Neural cell (in vitro differentiated cells): ENCODE data around the gene MYL6B. TPM values are rescaled to one million over a fixed set of nuclear protein-coding genes. Genes with fewer than 3 reads are reported as not detected.
A peak's percentile ranks its signal among the peaks of the same experiment; 100 is the strongest.
"Not testable (repeated sequence)": the region's sequence is repeated elsewhere in the genome, so short reads cannot be mapped to it uniquely, and the experiment has no call there.

Experiments used
- H2AFZ ChIP-seq: fragments of 200-600, 300-800 bp; sonication (generic), shearing (Covaris generic); 2 replicates; pipeline ENCODE4 v1.6.0; 2014; ENCODE audit warnings: low read depth, mild to moderate bottlenecking, antibody characterized with exemption, low read length, moderate library complexity
- H3F3A ChIP-seq: fragments of 200-600 bp; shearing (Covaris generic); 2 replicates; pipeline ENCODE4 v1.6.1; 2016; ENCODE audit warnings: mild to moderate bottlenecking, moderate library complexity, mixed read lengths, antibody characterized with exemption, low read length; ENCODE audit not compliant: insufficient read depth, poor library complexity, severe bottlenecking
- H3K27ac ChIP-seq: fragments of 200-600, 300-800 bp; sonication (generic), shearing (Covaris generic); 2 replicates; pipeline ENCODE4 v1.5.1; 2014; ENCODE audit warnings: mild to moderate bottlenecking, low read length, moderate library complexity
- H3K27me3 ChIP-seq: fragments of 300-800, 200-600 bp; sonication (generic), shearing (Covaris generic); 2 replicates; pipeline ENCODE4 v1.6.0; 2014; ENCODE audit warnings: mild to moderate bottlenecking, low read depth, low read length, moderate library complexity; ENCODE audit not compliant: insufficient read depth
- H3K36me3 ChIP-seq: fragments of 300-800, 200-600 bp; sonication (generic), shearing (Covaris generic); 2 replicates; pipeline ENCODE4 v1.5.1; 2014; ENCODE audit warnings: mild to moderate bottlenecking, antibody characterized with exemption, low read length, moderate library complexity; ENCODE audit not compliant: insufficient read depth
- H3K4me2 ChIP-seq: fragments of 300-800, 200-600 bp; sonication (generic), shearing (Covaris generic); 2 replicates; pipeline ENCODE4 v1.6.0; 2014; ENCODE audit warnings: mild to moderate bottlenecking, low read length
- H3K4me3 ChIP-seq: fragments of 300-800, 200-600 bp; sonication (generic), shearing (Covaris generic); 2 replicates; pipeline ENCODE4 v1.5.1; 2014; ENCODE audit warnings: mild to moderate bottlenecking, low read length, moderate library complexity
- H3K79me2 ChIP-seq: fragments of 200-600 bp; shearing (Covaris generic); replicated peaks from 2 replicates; pipeline ENCODE4 v1.6.0; 2014; ENCODE audit warnings: mild to moderate bottlenecking, low read length, moderate library complexity; ENCODE audit not compliant: insufficient read depth
- H3K9ac ChIP-seq: fragments of 300-800, 200-600 bp; sonication (generic), shearing (Covaris generic); 2 replicates; pipeline ENCODE4 v1.6.1; 2016; ENCODE audit warnings: mild to moderate bottlenecking, low read length, mixed read lengths
- H3K9me2 ChIP-seq: fragments of 200-600 bp; shearing (Covaris generic); 2 replicates; pipeline ENCODE4 v1.6.1; 2016; ENCODE audit warnings: mild to moderate bottlenecking, low read length, mixed read lengths; ENCODE audit not compliant: insufficient read depth
- H3K9me3 ChIP-seq: fragments of 200-600, 300-800 bp; sonication (generic), shearing (Covaris generic); 2 replicates; pipeline ENCODE4 v1.6.1; 2016; ENCODE audit warnings: mild to moderate bottlenecking, mixed run types, low read length, moderate library complexity, mixed read lengths
- H4K20me1 ChIP-seq: fragments of 200-600 bp; shearing (Covaris generic); 2 replicates; pipeline ENCODE4 v1.6.1; 2016; ENCODE audit warnings: mild to moderate bottlenecking, mixed run types; ENCODE audit not compliant: insufficient read depth
- CTCF ChIP-seq: fragments of 450-650 bp; IDR thresholded peaks from 2 replicates; pipeline ENCODE4 v1.5.1; 2014; ENCODE audit warnings: antibody characterized with exemption, mild to moderate bottlenecking, moderate library complexity; ENCODE audit not compliant: poor library complexity, severe bottlenecking
- EP300 ChIP-seq: fragments of 450-650 bp; conservative IDR thresholded peaks from 2 replicates; pipeline ENCODE4 v1.6.1; 2014; ENCODE audit warnings: antibody characterized with exemption, mild to moderate bottlenecking, moderate library complexity; ENCODE audit not compliant: poor library complexity, severe bottlenecking
- EZH2 ChIP-seq: fragments of 200-600, 300-800 bp; shearing (Covaris generic), sonication (generic); IDR thresholded peaks from 2 replicates; pipeline ENCODE4 v1.6.1; 2014; ENCODE audit warnings: antibody characterized with exemption, low read length, borderline replicate concordance, mild to moderate bottlenecking; ENCODE audit not compliant: insufficient read depth, poor library complexity, severe bottlenecking
- MXI1 ChIP-seq: fragments of 450-650 bp; conservative IDR thresholded peaks from 2 replicates; pipeline ENCODE4 v1.6.1; 2014; ENCODE audit warnings: antibody characterized with exemption, mild to moderate bottlenecking; ENCODE audit not compliant: poor library complexity, severe bottlenecking
- POLR2AphosphoS5 ChIP-seq: IDR thresholded peaks from 2 replicates; pipeline ENCODE4 v1.6.1; 2012
- RAD21 ChIP-seq: fragments of 450-650 bp; conservative IDR thresholded peaks from 2 replicates; pipeline ENCODE4 v1.6.1; 2014; ENCODE audit warnings: antibody characterized with exemption, mild to moderate bottlenecking, moderate library complexity
- REST ChIP-seq: IDR thresholded peaks from 2 replicates; pipeline ENCODE4 v1.6.1; 2012; ENCODE audit warnings: borderline replicate concordance
- SMC3 ChIP-seq: fragments of 450-650 bp; conservative IDR thresholded peaks from 2 replicates; pipeline ENCODE4 v1.6.1; 2014; ENCODE audit warnings: antibody characterized with exemption, mild to moderate bottlenecking, moderate library complexity; ENCODE audit not compliant: poor library complexity
- TAF1 ChIP-seq: IDR thresholded peaks from 2 replicates; pipeline ENCODE4 v1.6.1; 2012; ENCODE audit warnings: low read depth
- polyA plus RNA-seq: library from polyadenylated mRNA; depleted of rRNA; stranded (reverse); fragments of >200 nt; gene quantifications from 2 replicates; pipeline ENCODE4 v1.2.3, GENCODE V29; 2014

The MYL6B gene
- polyA plus RNA-seq, 1 donor from 2014 or later, result 376 TPM

- Histone ChIP-seq H3K27ac (peak within 1 kb of the TSS; percentile 93), H3K9me3 (no peaks in the 10 kb centered on the region), H3K4me2 (peak within 1 kb of the TSS; percentile 97), H3F3A (peaks cover 6% of the 10 kb centered on the region), H4K20me1 (no peaks in the 10 kb centered on the region), H3K9ac (peak within 1 kb of the TSS; percentile 79), H3K36me3 (no peaks in the 10 kb centered on the region), H3K79me2 (peaks cover 28% of the 10 kb centered on the region), H2AFZ (peak within 1 kb of the TSS; percentile 75), H3K9me2 (no peaks in the 10 kb centered on the region), H3K27me3 (no peaks in the 10 kb centered on the region), H3K4me3 (peak within 1 kb of the TSS; percentile 69)
- TF ChIP-seq EP300 (no peak), CTCF (peak; percentile 25), REST (peak; percentile 97), TAF1 (peak; percentile 98), SMC3 (peak; percentile 34), MXI1 (peak; percentile 80), RAD21 (peak; percentile 17), POLR2AphosphoS5 (peak; percentile 99), EZH2 (no peak)
Observed at GRCh38 chr12:56116267-56117081, 35.9 kb upstream of the MYL6B start, which contains the start of gene RPL41. TSS of gene RPL41 (plus strand) at chr12:56116633.

GRCh38 chr12:56117082-56117706 is 35.2 kb upstream of the MYL6B start:
- H4K20me1 ChIP-seq, H3F3A ChIP-seq, H3K9me2 ChIP-seq, H3K27me3 ChIP-seq, H3K9me3 ChIP-seq, H3K36me3 ChIP-seq: not testable (repeated sequence)
- Histone ChIP-seq H2AFZ (peak overlapping the region; percentile 75), H3K27ac (peak overlapping the region; percentile 93), H3K9ac (peak overlapping the region; percentile 79), H3K79me2 (peaks cover 28% of the 10 kb centered on the region), H3K4me3 (peak overlapping the region; percentile 69), H3K4me2 (peak overlapping the region; percentile 97)
